ENCODE results near the gene USP37.
A peak's percentile ranks its signal among the peaks of the same experiment; 100 is the strongest.

USP37 gene

GRCh38 chr2:218422403-218423086 is 145.6 kb downstream of the USP37 start:
- DNase-seq = peak; percentile 85 to 86
- TF ChIP-seq GATA1 (IDR thresholded peaks at IDR 0.05; ENCODE audit: low read depth, low read length) (no peak), POLR2A (IDR thresholded peaks at IDR 0.05; ENCODE audit: low read length) (peak; percentile 72)

GRCh38 chr2:218421027-218421426 is 147.1 kb downstream of the USP37 start:
- TF ChIP-seq POLR2A (IDR thresholded peaks at IDR 0.05; ENCODE audit: low read length) (no peak), GATA1 (IDR thresholded peaks at IDR 0.05; ENCODE audit: low read depth, low read length) (no peak)
- DNase-seq = no peak

- no peak for DNase-seq
- TF ChIP-seq GATA1 (IDR thresholded peaks at IDR 0.05; ENCODE audit: low read depth, low read length) = no peak
- TF ChIP-seq POLR2A (IDR thresholded peaks at IDR 0.05; ENCODE audit: low read length) = no peak
Measured at GRCh38 chr2:218419630-218420216, 148.4 kb downstream of the USP37 start.

- TF ChIP-seq GATA1 (IDR thresholded peaks at IDR 0.05; ENCODE audit: low read depth, low read length) (no peak), POLR2A (IDR thresholded peaks at IDR 0.05; ENCODE audit: low read length) (no peak)
- DNase-seq = no peak
Measured at GRCh38 chr2:218418717-218419458, 149.3 kb downstream of the USP37 start, which contains the start of gene VIL1. Gene VIL1, plus strand, starts transcription at chr2:218419123. Its CDS starts 4,656 bp downstream, at chr2:218423779.

GRCh38 chr2:218418321-218418716 is 149.8 kb downstream of the USP37 start:
- DNase-seq = no peak
- TF ChIP-seq POLR2A (IDR thresholded peaks at IDR 0.05; ENCODE audit: low read length) = no peak
- no peak for TF ChIP-seq GATA1 (IDR thresholded peaks at IDR 0.05; ENCODE audit: low read depth, low read length)

GRCh38 chr2:218407717-218408116 is 160.4 kb downstream of the USP37 start:
- DNase-seq = no peak
- no peak for TF ChIP-seq POLR2A (IDR thresholded peaks at IDR 0.05; ENCODE audit: low read length)
- no peak for TF ChIP-seq GATA1 (IDR thresholded peaks at IDR 0.05; ENCODE audit: low read depth, low read length)

GRCh38 chr2:218406949-218407618 is 161.1 kb downstream of the USP37 start:
- TF ChIP-seq POLR2A (IDR thresholded peaks at IDR 0.05; ENCODE audit: low read length) = peak; percentile 89
- no peak for TF ChIP-seq GATA1 (IDR thresholded peaks at IDR 0.05; ENCODE audit: low read depth, low read length)
- peak; percentile 81 to 86 for DNase-seq

GRCh38 chr2:218406209-218406948 is 161.8 kb downstream of the USP37 start:
- TF ChIP-seq GATA1 (IDR thresholded peaks at IDR 0.05; ENCODE audit: low read depth, low read length) (no peak), POLR2A (IDR thresholded peaks at IDR 0.05; ENCODE audit: low read length) (peak; percentile 57)
- DNase-seq = peak; percentile 96 to 98

- TF ChIP-seq GATA1 (IDR thresholded peaks at IDR 0.05; ENCODE audit: low read depth, low read length) (no peak), POLR2A (IDR thresholded peaks at IDR 0.05; ENCODE audit: low read length) (no peak)
- peak in 1 of 2 experiments; percentile 60 for DNase-seq
Measured at GRCh38 chr2:218405746-218406208, 162.4 kb downstream of the USP37 start.

- DNase-seq = no peak
- TF ChIP-seq POLR2A (IDR thresholded peaks at IDR 0.05; ENCODE audit: low read length) (no peak), GATA1 (IDR thresholded peaks at IDR 0.05; ENCODE audit: low read depth, low read length) (no peak)
Measured at GRCh38 chr2:218405086-218405745, 162.9 kb downstream of the USP37 start.

- TF ChIP-seq POLR2A (IDR thresholded peaks at IDR 0.05; ENCODE audit: low read length) (no peak), GATA1 (IDR thresholded peaks at IDR 0.05; ENCODE audit: low read depth, low read length) (no peak)
- DNase-seq = no peak
Measured at GRCh38 chr2:218404351-218405085, 163.6 kb downstream of the USP37 start.

- TF ChIP-seq GATA1 (IDR thresholded peaks at IDR 0.05; ENCODE audit: low read depth, low read length) (no peak), POLR2A (IDR thresholded peaks at IDR 0.05; ENCODE audit: low read length) (no peak)
Measured at GRCh38 chr2:218403810-218404209, 164.3 kb downstream of the USP37 start.

More at GRCh38 chr2:218403810-218404209, 164.3 kb downstream of the USP37 start:
- DNase-seq = no peak

Data from erythroblast (primary cell).